NB4 (cell line): ENCODE data around the gene NDUFB10.

Experiments used
- CTCF ChIP-seq: IDR thresholded peaks from one replicate; pipeline ENCODE4 v1.5.1; 2012; ENCODE audit warnings: low read depth, low read length
- MAX ChIP-seq: IDR thresholded peaks from 2 replicates; pipeline ENCODE4 v1.6.1; 2011; ENCODE audit warnings: low read depth, low read length
- MYC ChIP-seq: IDR thresholded peaks from 2 replicates; pipeline ENCODE4 v1.6.1; 2011; ENCODE audit warnings: low read depth, low read length
- POLR2A ChIP-seq: IDR thresholded peaks from 2 replicates; pipeline ENCODE4 v1.6.1; 2011; ENCODE audit warnings: mild to moderate bottlenecking; ENCODE audit not compliant: insufficient read length; ENCODE audit errors: extremely low read depth

- TF ChIP-seq CTCF: no peak
- no peak for TF ChIP-seq MAX
- no peak for TF ChIP-seq POLR2A
- no peak; the same call in 1 of the 2 replicates for TF ChIP-seq MYC
Measured at GRCh38 chr16:1960665-1961630, 1.6 kb downstream of the NDUFB10 start.
